Neural progenitor cell (in vitro differentiated cells): ENCODE results near the gene LIN9. TPM values are rescaled to one million over a fixed set of nuclear protein-coding genes. Genes with fewer than 3 reads are reported as not detected.

Source experiments
- DNase-seq: peaks from one replicate; pipeline ENCODE4 v3.0.0-alpha.2; 2016; ENCODE audit warnings: low spot score
- H2AFZ ChIP-seq: fragments of 200-600 bp; sonication (generic); replicated peaks from 2 replicates; pipeline ENCODE4 v1.6.1; 2016; ENCODE audit warnings: antibody characterized with exemption
- H3F3A ChIP-seq: fragments of 200-600 bp; sonication (generic); 2 replicates; pipeline ENCODE4 v1.6.1; 2016; ENCODE audit warnings: antibody characterized with exemption, low read depth
- H3K27ac ChIP-seq: fragments of 200-600 bp; sonication (generic); 2 replicates; pipeline ENCODE4 v1.5.1; 2016; ENCODE audit warnings: mild to moderate bottlenecking
- H3K27me3 ChIP-seq: fragments of 200-600 bp; sonication (generic); 2 replicates; pipeline ENCODE4 v1.6.1; 2016; ENCODE audit warnings: mild to moderate bottlenecking, moderate library complexity
- H3K36me3 ChIP-seq: fragments of 200-600 bp; sonication (generic); 2 replicates; pipeline ENCODE4 v1.5.1; 2016
- H3K4me1 ChIP-seq: fragments of 200-600 bp; sonication (generic); 2 replicates; pipeline ENCODE4 v1.6.1; 2016; ENCODE audit warnings: mixed run types
- H3K4me2 ChIP-seq: fragments of 200-600 bp; sonication (generic); 2 replicates; pipeline ENCODE4 v1.6.1; 2016
- H3K4me3 ChIP-seq: fragments of 200-600 bp; sonication (generic); 2 replicates; pipeline ENCODE4 v1.5.1; 2016
- H3K79me2 ChIP-seq: fragments of 200-600 bp; sonication (generic); 2 replicates; pipeline ENCODE4 v1.6.1; 2016; ENCODE audit warnings: low read depth
- H3K9ac ChIP-seq: fragments of 200-600 bp; sonication (generic); 2 replicates; pipeline ENCODE4 v1.6.1; 2016
- H3K9me3 ChIP-seq: fragments of 200-600 bp; sonication (generic); 2 replicates; pipeline ENCODE4 v1.5.1; 2016; ENCODE audit warnings: low read depth
- H4K20me1 ChIP-seq: fragments of 200-600 bp; sonication (generic); 2 replicates; pipeline ENCODE4 v1.6.1; 2016; ENCODE audit warnings: low read depth
- H3K27ac Mint-ChIP-seq: 3 replicates; pipeline ENCODE4 v1.8.0; 2021; ENCODE audit warnings: mixed read lengths
- H3K27me3 Mint-ChIP-seq: 2 replicates; pipeline ENCODE4 v1.8.0; 2022; ENCODE audit warnings: low read depth, mild to moderate bottlenecking, inconsistent platforms, moderate library complexity, mixed read lengths; ENCODE audit not compliant: insufficient read depth
- H3K36me3 Mint-ChIP-seq: 3 replicates; pipeline ENCODE4 v1.8.0; 2021; ENCODE audit warnings: mixed read lengths
- H3K4me1 Mint-ChIP-seq: 3 replicates; pipeline ENCODE4 v1.8.0; 2021; ENCODE audit warnings: mixed read lengths
- H3K4me3 Mint-ChIP-seq: 3 replicates; pipeline ENCODE4 v1.8.0; 2021; ENCODE audit warnings: mild to moderate bottlenecking, moderate library complexity, mixed read lengths
- H3K9me3 Mint-ChIP-seq: 3 replicates; pipeline ENCODE4 v1.8.0; 2020; ENCODE audit warnings: mixed read lengths
- CTCF ChIP-seq: fragments of 200-600 bp; sonication (generic); IDR thresholded peaks from 2 replicates; pipeline ENCODE4 v1.5.1; 2017; ENCODE audit warnings: antibody characterized with exemption, mild to moderate bottlenecking
- EZH2 ChIP-seq: fragments of 200-600 bp; sonication (generic); IDR thresholded peaks from 2 replicates; pipeline ENCODE4 v1.6.1; 2017; ENCODE audit warnings: antibody characterized with exemption, mild to moderate bottlenecking, moderate library complexity
- EZH2phosphoT487 ChIP-seq: fragments of 200-600 bp; sonication (generic); IDR thresholded peaks from 2 replicates; pipeline ENCODE4 v1.6.1; 2017; ENCODE audit warnings: antibody characterized with exemption
- total RNA-seq: library from RNA; depleted of rRNA; stranded (reverse); fragments of >200 nt; gene quantifications from 2 replicates; pipeline ENCODE4 v1.2.3, GENCODE V29; 2015; ENCODE audit warnings: low replicate concordance

Gene LIN9
- total RNA-seq, 1 donor from 2014 or later, result 34.4 TPM

GRCh38 chr1:226220473-226221189 lies 88.3 kb downstream of the LIN9 start:
- Histone ChIP-seq H3K27ac (no peak overlapping the region), H2AFZ (peak overlapping the region; percentile 23), H3K36me3 (no peaks in the 10 kb centered on the region), H3F3A (peaks cover 27% of the 10 kb centered on the region), H4K20me1 (peaks cover 4% of the 10 kb centered on the region), H3K9me3 (no peaks in the 10 kb centered on the region), H3K79me2 (no peaks in the 10 kb centered on the region), H3K4me2 (no peak overlapping the region), H3K27me3 (peaks cover 51% of the 10 kb centered on the region), H3K9ac (no peak overlapping the region), H3K4me1 (peaks cover 7% of the 10 kb centered on the region), H3K4me3 (no peak overlapping the region)
- Mint-ChIP-seq H3K9me3 (peaks cover 2% of the 10 kb centered on the region), H3K36me3 (no peaks in the 10 kb centered on the region), H3K4me1 (peaks cover 14% of the 10 kb centered on the region), H3K27ac (no peak overlapping the region), H3K27me3 (peaks cover 28% of the 10 kb centered on the region), H3K4me3 (no peak overlapping the region)
- DNase-seq, result peak; percentile 24
- no peak for TF ChIP-seq CTCF
- no peak for TF ChIP-seq EZH2phosphoT487
- TF ChIP-seq EZH2, result no peak

GRCh38 chr1:226217273-226217672 lies 91.7 kb downstream of the LIN9 start:
- peaks cover 21% of the 10 kb centered on the region for H3K4me1 Mint-ChIP-seq
- no peaks in the 10 kb centered on the region for H4K20me1 ChIP-seq
- no peak overlapping the region for H3K4me3 Mint-ChIP-seq
- H3K27ac Mint-ChIP-seq, result no peak overlapping the region
- peaks cover 9% of the 10 kb centered on the region for H3K27me3 Mint-ChIP-seq
- H3F3A ChIP-seq, result peaks cover 15% of the 10 kb centered on the region
- H3K4me2 ChIP-seq, result no peak overlapping the region
- H3K9me3 ChIP-seq, result no peaks in the 10 kb centered on the region
- no peaks in the 10 kb centered on the region for H3K36me3 ChIP-seq
- no peaks in the 10 kb centered on the region for H3K36me3 Mint-ChIP-seq
- H3K27me3 ChIP-seq, result peaks cover 17% of the 10 kb centered on the region
- no peak overlapping the region for H3K27ac ChIP-seq
- no peaks in the 10 kb centered on the region for H3K9me3 Mint-ChIP-seq
- H3K4me3 ChIP-seq, result no peak overlapping the region
- H3K4me1 ChIP-seq, result peaks cover 15% of the 10 kb centered on the region
- H2AFZ ChIP-seq, result no peak overlapping the region
- no peak for DNase-seq
- TF ChIP-seq EZH2 (no peak), CTCF (no peak), EZH2phosphoT487 (no peak)
- no peaks in the 10 kb centered on the region for H3K79me2 ChIP-seq
- no peak overlapping the region for H3K9ac ChIP-seq

- H3K4me3 Mint-ChIP-seq, result no peak overlapping the region
- no peaks in the 10 kb centered on the region for H3K9me3 Mint-ChIP-seq
- TF ChIP-seq EZH2phosphoT487, result no peak
- TF ChIP-seq CTCF, result no peak
- no peak for TF ChIP-seq EZH2
- Histone ChIP-seq H3K4me1 (peaks cover 15% of the 10 kb centered on the region), H3K36me3 (no peaks in the 10 kb centered on the region), H3K27me3 (peaks cover 11% of the 10 kb centered on the region), H3K4me3 (no peak overlapping the region), H3K4me2 (no peak overlapping the region), H3K27ac (no peak overlapping the region), H3K79me2 (no peaks in the 10 kb centered on the region), H3K9ac (no peak overlapping the region), H3F3A (peaks cover 15% of the 10 kb centered on the region), H2AFZ (no peak overlapping the region), H3K9me3 (no peaks in the 10 kb centered on the region), H4K20me1 (no peaks in the 10 kb centered on the region)
- no peak for DNase-seq
- peaks cover 24% of the 10 kb centered on the region for H3K4me1 Mint-ChIP-seq
- no peaks in the 10 kb centered on the region for H3K36me3 Mint-ChIP-seq
- no peak overlapping the region for H3K27ac Mint-ChIP-seq
- peaks cover 5% of the 10 kb centered on the region for H3K27me3 Mint-ChIP-seq
Measured at GRCh38 chr1:226216056-226216455, 92.9 kb downstream of the LIN9 start.
